Measurements from ENCODE around the gene GPBP1. TPM values are rescaled to one million over a fixed set of nuclear protein-coding genes. Genes with fewer than 3 reads are reported as not detected.

Gene GPBP1
- total RNA-seq, 1 experiment from 2014 or later = 105 TPM

- no peak for DNase-seq
- intact Hi-C loops (cut with micrococcal nuclease; ENCODE audit: unreplicated experiment) = loop anchor here (10.0 kb wide), 1 partner anchor 893 kb away; no protein-coding TSS in a partner anchor
- BruUV-seq (replicated peaks) = no TSS peak
- CTCF ChIA-PET = no interaction called here
- Mint-ChIP-seq H3K4me3 (ENCODE audit: low read depth, unreplicated experiment) (no peak overlapping the region), H3K27me3 (ENCODE audit: unreplicated experiment) (no peaks in the 10 kb centered on the region), H3K9me3 (ENCODE audit: low read depth, unreplicated experiment) (no peaks in the 10 kb centered on the region), H3K4me1 (ENCODE audit: low read depth, unreplicated experiment) (peaks cover 9% of the 10 kb centered on the region), H3K27ac (ENCODE audit: unreplicated experiment) (no peak overlapping the region), H3K36me3 (ENCODE audit: insufficient read depth, unreplicated experiment) (no peaks in the 10 kb centered on the region)
- TF ChIP-seq, protein P1, sequence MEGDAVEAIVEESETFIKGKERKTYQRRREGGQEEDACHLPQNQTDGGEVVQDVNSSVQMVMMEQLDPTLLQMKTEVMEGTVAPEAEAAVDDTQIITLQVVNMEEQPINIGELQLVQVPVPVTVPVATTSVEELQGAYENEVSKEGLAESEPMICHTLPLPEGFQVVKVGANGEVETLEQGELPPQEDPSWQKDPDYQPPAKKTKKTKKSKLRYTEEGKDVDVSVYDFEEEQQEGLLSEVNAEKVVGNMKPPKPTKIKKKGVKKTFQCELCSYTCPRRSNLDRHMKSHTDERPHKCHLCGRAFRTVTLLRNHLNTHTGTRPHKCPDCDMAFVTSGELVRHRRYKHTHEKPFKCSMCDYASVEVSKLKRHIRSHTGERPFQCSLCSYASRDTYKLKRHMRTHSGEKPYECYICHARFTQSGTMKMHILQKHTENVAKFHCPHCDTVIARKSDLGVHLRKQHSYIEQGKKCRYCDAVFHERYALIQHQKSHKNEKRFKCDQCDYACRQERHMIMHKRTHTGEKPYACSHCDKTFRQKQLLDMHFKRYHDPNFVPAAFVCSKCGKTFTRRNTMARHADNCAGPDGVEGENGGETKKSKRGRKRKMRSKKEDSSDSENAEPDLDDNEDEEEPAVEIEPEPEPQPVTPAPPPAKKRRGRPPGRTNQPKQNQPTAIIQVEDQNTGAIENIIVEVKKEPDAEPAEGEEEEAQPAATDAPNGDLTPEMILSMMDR (IDR thresholded peaks at IDR 0.05; ENCODE audit: unreplicated experiment) = no peak
These were observed 118.0 kb downstream of the GPBP1 start for GRCh38 chr5:57291894-57292293.

- CTCF ChIA-PET = no interaction called here
- TF ChIP-seq, protein P1 (IDR thresholded peaks at IDR 0.05; ENCODE audit: unreplicated experiment) = no peak
- Mint-ChIP-seq H3K4me1 (ENCODE audit: low read depth, unreplicated experiment) (peaks cover 9% of the 10 kb centered on the region), H3K4me3 (ENCODE audit: low read depth, unreplicated experiment) (no peak overlapping the region), H3K27ac (ENCODE audit: unreplicated experiment) (no peak overlapping the region), H3K36me3 (ENCODE audit: insufficient read depth, unreplicated experiment) (no peaks in the 10 kb centered on the region), H3K27me3 (ENCODE audit: unreplicated experiment) (no peaks in the 10 kb centered on the region), H3K9me3 (ENCODE audit: low read depth, unreplicated experiment) (no peaks in the 10 kb centered on the region)
- DNase-seq = no peak
- intact Hi-C loops (cut with micrococcal nuclease; ENCODE audit: unreplicated experiment) = loop anchor here (10.0 kb wide), 1 partner anchor 892 kb away; no protein-coding TSS in a partner anchor
- no TSS peak for BruUV-seq (replicated peaks)
These were observed 118.5 kb downstream of the GPBP1 start for GRCh38 chr5:57292336-57292735.

- DNase-seq = peak; percentile 92
- no peak overlapping the region for H3K4me3 Mint-ChIP-seq (ENCODE audit: low read depth, unreplicated experiment)
- peak overlapping the region; percentile 40 for H3K27ac Mint-ChIP-seq (ENCODE audit: unreplicated experiment)
- BruUV-seq (replicated peaks) = no TSS peak
- CTCF ChIA-PET = interaction anchor here (0.8 to 1.5 kb wide), 12 partner anchors 196 to 1169 kb away, joined by 3 to 11 read pairs (median 6); partner anchors contain the start of gene PLK2
- peaks cover 53% of the 10 kb centered on the region for H3K4me1 Mint-ChIP-seq (ENCODE audit: low read depth, unreplicated experiment)
- intact Hi-C loops (cut with micrococcal nuclease; ENCODE audit: unreplicated experiment) = loop anchor here (1.0 to 10.0 kb wide), 5 partner anchors 396 to 1164 kb away; no protein-coding TSS in a partner anchor
- H3K36me3 Mint-ChIP-seq (ENCODE audit: insufficient read depth, unreplicated experiment) = peaks cover 4% of the 10 kb centered on the region
- TF ChIP-seq, protein P1 (IDR thresholded peaks at IDR 0.05; ENCODE audit: unreplicated experiment) = peak; percentile 64
- H3K9me3 Mint-ChIP-seq (ENCODE audit: low read depth, unreplicated experiment) = peaks cover 2% of the 10 kb centered on the region
- H3K27me3 Mint-ChIP-seq (ENCODE audit: unreplicated experiment) = no peaks in the 10 kb centered on the region
These were observed 124.6 kb downstream of the GPBP1 start for GRCh38 chr5:57298295-57298984.

- TF ChIP-seq, protein P1 (IDR thresholded peaks at IDR 0.05; ENCODE audit: unreplicated experiment) = peak; percentile 56
- intact Hi-C loops (cut with micrococcal nuclease; ENCODE audit: unreplicated experiment) = loop anchor here (1.0 to 10.0 kb wide), 7 partner anchors 134 to 1163 kb away; no protein-coding TSS in a partner anchor
- Mint-ChIP-seq H3K9me3 (ENCODE audit: low read depth, unreplicated experiment) (peaks cover 2% of the 10 kb centered on the region), H3K27me3 (ENCODE audit: unreplicated experiment) (no peaks in the 10 kb centered on the region), H3K27ac (ENCODE audit: unreplicated experiment) (peak overlapping the region; percentile 40), H3K4me1 (ENCODE audit: low read depth, unreplicated experiment) (peaks cover 59% of the 10 kb centered on the region), H3K4me3 (ENCODE audit: low read depth, unreplicated experiment) (no peak overlapping the region), H3K36me3 (ENCODE audit: insufficient read depth, unreplicated experiment) (peaks cover 4% of the 10 kb centered on the region)
- peak; percentile 66 for DNase-seq
- no TSS peak for BruUV-seq (replicated peaks)
- CTCF ChIA-PET = interaction anchor here (1.4 to 1.5 kb wide), 2 partner anchors 1160 to 1162 kb away, joined by 3 to 11 read pairs; partner anchors contain the start of gene PLK2
These were observed 125.2 kb downstream of the GPBP1 start for GRCh38 chr5:57298985-57299491.

All from Calu3 (cell line).